AG04450 (cell line): ENCODE data around the gene SDR39U1. TPM values are rescaled to one million over a fixed set of nuclear protein-coding genes. Genes with fewer than 3 reads are reported as not detected.

Experiments used
- CTCF ChIA-PET: fragments of 300-600, 350-600 bp; formaldehyde crosslinking; extraction: SDS; loops from one replicate; lab custom pipeline; 2022; ENCODE audit warnings: antibody characterized with exemption, inconsistent platforms; lab: Charles Lee
- POLR2A ChIA-PET: fragments of 350-600 bp; formaldehyde crosslinking; extraction: SDS; loops from one replicate; lab custom pipeline; 2021; ENCODE audit warnings: antibody characterized with exemption, inconsistent platforms; lab: Yijun Ruan, JAX
- DNase-seq: peaks from one replicate; pipeline ENCODE4 v3.0.0-alpha.2; 2011; ENCODE audit warnings: low read depth, low spot score
- H3K27ac ChIP-seq: one replicate; pipeline ENCODE4 v1.5.1; 2012; ENCODE audit warnings: low read depth, low read length, control low read depth
- H3K27me3 ChIP-seq: one replicate; pipeline ENCODE4 v1.6.0; 2012; ENCODE audit warnings: low read length; ENCODE audit not compliant: control insufficient read depth, insufficient read depth
- H3K4me3 ChIP-seq: 2 replicates; pipeline ENCODE4 v1.5.1; 2011; ENCODE audit warnings: mild to moderate bottlenecking, low read depth, low read length, control low read depth
- H3K9me3 ChIP-seq: 2 replicates; pipeline ENCODE4 v1.5.1; 2012; ENCODE audit warnings: low read length; ENCODE audit not compliant: control insufficient read depth, insufficient read depth
- polyA plus RNA-seq: library from polyadenylated mRNA; depleted of rRNA; stranded (reverse); fragments of >200 nt; gene quantifications from 2 replicates; pipeline ENCODE4 v1.2.3, GENCODE V29; 2011
- TF ChIP-seq, protein P1 (sequence below): IDR thresholded peaks from 2 replicates; pipeline ENCODE4 v1.5.1; 2011; ENCODE audit warnings: low read depth, low read length, control low read depth, inconsistent platforms

Gene SDR39U1
- polyA plus RNA-seq, 1 experiment, result 22.9 TPM

DNA sequence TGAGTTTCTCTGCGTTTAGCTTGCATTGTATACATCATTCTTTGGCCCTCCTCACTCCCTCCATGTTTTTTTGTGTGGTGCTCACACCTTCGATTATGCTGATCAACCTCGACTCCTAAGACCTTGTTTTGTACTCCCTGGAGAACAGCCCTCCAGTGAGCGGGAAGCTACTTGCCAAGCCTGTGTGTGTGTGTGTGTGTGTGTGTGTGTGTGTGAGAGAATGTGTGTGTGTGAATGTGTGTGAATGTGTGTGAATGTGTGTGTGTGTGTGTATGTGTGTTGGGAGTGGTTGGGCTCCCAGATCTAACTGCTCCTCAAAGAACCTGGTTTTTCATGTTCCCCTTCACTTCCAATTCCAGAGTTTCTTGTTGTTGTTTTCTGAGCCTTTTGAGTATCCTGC lies 37.8 kb downstream of the SDR39U1 start:
- CTCF ChIA-PET, result interaction anchor here (0.7 to 3.8 kb wide), 5 partner anchors 9 to 108 kb away, joined by 3 to 24 read pairs (median 6); no protein-coding TSS in a partner anchor
- no peak overlapping the region for H3K27ac ChIP-seq
- no peak for DNase-seq

DNA sequence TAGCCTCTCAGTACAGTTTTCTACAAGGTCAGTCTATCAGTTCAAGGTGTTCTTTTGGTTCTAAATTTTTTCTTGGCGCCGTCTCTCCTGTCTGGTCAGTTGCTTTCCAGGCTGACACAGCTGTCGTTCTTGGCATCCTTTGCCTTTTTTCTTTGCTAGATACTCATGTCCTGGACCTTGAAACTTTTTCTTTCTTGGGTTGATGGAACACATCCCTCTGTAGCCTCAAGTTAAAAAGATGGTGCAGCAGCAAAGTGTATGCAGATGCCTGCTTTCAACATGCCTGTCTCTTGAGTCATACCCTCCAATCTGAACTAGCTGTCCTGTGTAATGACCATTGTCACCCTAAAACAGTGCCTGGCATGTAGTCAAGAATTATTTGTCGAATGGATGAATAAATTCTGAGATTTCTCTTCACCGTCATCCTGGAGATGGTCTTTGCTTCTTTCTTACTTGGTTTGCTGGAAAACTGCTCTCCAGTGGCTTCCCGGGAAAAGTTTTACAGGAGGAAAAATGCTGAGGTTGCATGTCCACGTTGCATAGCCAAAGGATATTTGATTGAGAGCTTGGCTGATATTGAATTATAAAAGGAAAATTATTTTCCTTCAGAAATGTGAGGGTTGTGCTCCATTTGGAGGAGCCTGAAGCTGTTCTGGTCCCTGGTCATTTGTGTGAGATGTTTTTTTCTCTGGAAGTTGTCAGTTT lies 39.1 kb downstream of the SDR39U1 start:
- H3K27ac ChIP-seq, result no peak overlapping the region
- ChIA-PET POLR2A (interaction anchor here (1.0 to 1.6 kb wide), 2 partner anchors 26 to 30 kb away, joined by 3 to 4 read pairs; partner anchors contain the start of genes CBLN3 and KHNYN), CTCF (interaction anchor here (1.2 to 3.8 kb wide), 5 partner anchors 10 to 70 kb away, joined by 4 to 24 read pairs (median 8); no protein-coding TSS in a partner anchor)
- no peak overlapping the region for H3K4me3 ChIP-seq
- H3K9me3 ChIP-seq, result no peaks in the 10 kb centered on the region
- DNase-seq, result no peak
- H3K27me3 ChIP-seq, result peaks cover 6% of the 10 kb centered on the region
- TF ChIP-seq, protein P1, sequence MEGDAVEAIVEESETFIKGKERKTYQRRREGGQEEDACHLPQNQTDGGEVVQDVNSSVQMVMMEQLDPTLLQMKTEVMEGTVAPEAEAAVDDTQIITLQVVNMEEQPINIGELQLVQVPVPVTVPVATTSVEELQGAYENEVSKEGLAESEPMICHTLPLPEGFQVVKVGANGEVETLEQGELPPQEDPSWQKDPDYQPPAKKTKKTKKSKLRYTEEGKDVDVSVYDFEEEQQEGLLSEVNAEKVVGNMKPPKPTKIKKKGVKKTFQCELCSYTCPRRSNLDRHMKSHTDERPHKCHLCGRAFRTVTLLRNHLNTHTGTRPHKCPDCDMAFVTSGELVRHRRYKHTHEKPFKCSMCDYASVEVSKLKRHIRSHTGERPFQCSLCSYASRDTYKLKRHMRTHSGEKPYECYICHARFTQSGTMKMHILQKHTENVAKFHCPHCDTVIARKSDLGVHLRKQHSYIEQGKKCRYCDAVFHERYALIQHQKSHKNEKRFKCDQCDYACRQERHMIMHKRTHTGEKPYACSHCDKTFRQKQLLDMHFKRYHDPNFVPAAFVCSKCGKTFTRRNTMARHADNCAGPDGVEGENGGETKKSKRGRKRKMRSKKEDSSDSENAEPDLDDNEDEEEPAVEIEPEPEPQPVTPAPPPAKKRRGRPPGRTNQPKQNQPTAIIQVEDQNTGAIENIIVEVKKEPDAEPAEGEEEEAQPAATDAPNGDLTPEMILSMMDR, result no peak

More for the DNA sequence above, 37.8 kb downstream of the SDR39U1 start:
- TF ChIP-seq, protein P1, result no peak
- no peaks in the 10 kb centered on the region for H3K9me3 ChIP-seq
- POLR2A ChIA-PET, result interaction anchor here (1.6 kb wide), 1 partner anchor 32 kb away, joined by 4 read pairs; no protein-coding TSS in a partner anchor
- no peak overlapping the region for H3K4me3 ChIP-seq
- H3K27me3 ChIP-seq, result peaks cover 6% of the 10 kb centered on the region

DNA sequence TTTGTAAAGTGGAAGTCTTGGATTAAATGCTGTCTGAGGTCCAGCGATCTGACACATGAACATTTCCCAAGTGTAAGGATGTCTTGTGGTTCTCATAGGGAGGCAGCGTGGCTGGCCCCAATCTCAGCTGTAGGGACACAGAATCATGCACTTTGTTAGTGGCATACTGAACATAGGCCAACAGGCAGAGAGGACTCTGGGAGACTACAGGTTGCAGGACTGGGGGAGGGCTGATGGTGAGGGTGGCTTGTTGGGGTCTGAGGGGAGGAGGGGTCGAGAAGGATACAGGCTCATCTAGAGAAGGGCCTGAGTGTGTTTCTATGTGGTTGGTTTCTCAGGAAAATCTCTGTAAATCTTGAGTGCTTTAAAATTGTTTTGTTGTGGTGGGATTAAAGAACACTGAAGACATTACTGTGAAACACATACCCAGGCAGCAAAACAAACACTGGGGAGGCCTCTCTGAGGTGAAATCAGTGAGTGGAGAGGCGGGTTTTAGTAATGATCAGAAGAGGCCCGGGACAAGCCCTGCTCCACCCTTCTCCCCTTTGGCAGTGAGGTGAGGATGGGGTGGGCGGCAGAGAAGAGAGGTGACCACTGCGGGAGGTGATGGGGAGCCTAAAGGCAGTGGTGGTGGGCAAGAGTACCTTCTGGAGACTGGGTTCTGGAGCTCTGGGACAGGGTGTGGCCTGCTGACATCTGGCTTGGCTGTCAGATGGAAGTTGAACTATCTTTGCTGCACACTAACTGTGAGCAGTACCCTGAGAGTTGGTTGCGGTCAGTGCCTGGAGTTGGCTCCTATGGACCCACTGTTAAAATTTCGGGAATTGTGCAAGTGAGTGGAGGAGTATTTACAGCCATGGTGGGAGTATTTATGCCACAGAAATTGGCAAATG lies 40.5 kb downstream of the SDR39U1 start:
- no peak for DNase-seq
- POLR2A ChIA-PET, result no interaction called here
- Histone ChIP-seq H3K4me3 (no peak overlapping the region), H3K27ac (no peak overlapping the region), H3K27me3 (peaks cover 3% of the 10 kb centered on the region), H3K9me3 (no peaks in the 10 kb centered on the region)
- TF ChIP-seq, protein P1, result no peak
- CTCF ChIA-PET, result interaction anchor here (1.0 to 4.4 kb wide), 7 partner anchors 11 to 69 kb away, joined by 4 to 24 read pairs (median 9); no protein-coding TSS in a partner anchor

DNA sequence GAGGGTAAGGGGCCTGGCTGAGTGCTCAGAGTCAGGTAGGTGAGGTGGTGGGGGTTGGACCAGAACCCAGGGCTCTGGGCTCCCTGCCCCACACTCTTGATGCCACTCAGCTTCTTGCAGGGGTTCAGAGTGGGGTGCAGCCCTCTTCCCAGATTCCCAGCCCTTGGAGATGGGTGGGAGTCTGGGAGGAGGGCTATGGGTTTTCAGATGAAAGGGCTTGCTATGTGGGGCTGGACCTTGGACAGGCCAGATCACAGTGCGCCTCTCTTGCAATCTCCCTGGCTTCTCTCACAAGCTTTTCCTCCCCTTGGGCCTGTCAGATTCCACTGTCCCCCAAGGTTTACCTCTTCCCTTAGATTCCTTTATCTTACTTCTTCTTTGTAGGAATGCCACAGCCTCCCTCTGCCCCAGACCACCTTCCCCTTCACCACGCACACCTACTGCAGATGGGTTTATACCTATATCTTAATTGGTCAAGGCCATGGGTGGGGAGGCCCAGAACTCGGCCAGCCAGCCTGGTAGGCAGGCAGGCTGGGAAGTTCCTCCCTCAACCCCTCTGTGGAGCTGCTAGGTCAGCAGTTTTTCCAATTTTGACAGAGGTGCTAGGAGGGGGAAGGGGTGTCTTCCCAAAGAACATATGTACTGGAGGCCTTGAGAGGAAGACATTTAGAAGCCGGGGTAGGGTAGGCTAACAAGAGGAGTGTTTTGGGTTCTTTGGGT lies 42.4 kb downstream of the SDR39U1 start:
- CTCF ChIA-PET, result interaction anchor here (1.6 to 4.4 kb wide), 5 partner anchors 11 to 67 kb away, joined by 6 to 19 read pairs (median 9); no protein-coding TSS in a partner anchor
- peaks cover 3% of the 10 kb centered on the region for H3K27me3 ChIP-seq
- TF ChIP-seq, protein P1, result no peak
- no peak overlapping the region for H3K27ac ChIP-seq
- H3K9me3 ChIP-seq, result no peaks in the 10 kb centered on the region
- POLR2A ChIA-PET, result no interaction called here
- no peak for DNase-seq
- peak overlapping the region; percentile 66 for H3K4me3 ChIP-seq
